CD4-positive, alpha-beta T cell treated with Interleukin-4 for 4 hours (primary cell): ENCODE results near the gene TBL3.
"Not testable (repeated sequence)": the region's sequence is repeated elsewhere in the genome, so short reads cannot be mapped to it uniquely, and the experiment has no call there.

Experiments
- DNase-seq: peaks from one replicate; pipeline ENCODE4 v3.0.0-alpha.2; 2020

The TBL3 gene

GRCh38 chr16:1971796-1972489 lies at the start of gene TBL3:
Gene TBL3, plus strand, starts transcription at chr16:1972053. Its CDS starts 112 bp downstream, at chr16:1972165.
- peak; percentile 96 for DNase-seq

DNA sequence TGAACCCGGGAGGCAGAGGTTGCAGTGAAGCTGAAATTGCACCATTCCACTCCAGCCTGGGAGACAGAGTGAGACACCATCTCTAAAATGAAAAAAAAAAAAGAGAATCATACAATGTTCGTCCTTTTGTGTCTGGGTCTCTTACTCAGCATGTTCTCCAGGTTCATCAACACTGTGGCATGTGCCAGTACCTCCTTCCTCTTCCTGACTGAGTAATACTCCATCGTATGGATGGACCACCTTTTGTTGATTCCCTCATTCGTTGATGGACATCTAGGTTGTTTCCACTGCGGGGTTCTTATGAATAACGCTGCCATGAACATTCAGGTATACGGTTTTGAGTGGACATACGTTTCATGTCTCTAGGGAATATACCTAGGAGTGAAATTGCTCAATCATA lies 49.5 kb upstream of the TBL3 start:
- DNase-seq: no peak

DNA sequence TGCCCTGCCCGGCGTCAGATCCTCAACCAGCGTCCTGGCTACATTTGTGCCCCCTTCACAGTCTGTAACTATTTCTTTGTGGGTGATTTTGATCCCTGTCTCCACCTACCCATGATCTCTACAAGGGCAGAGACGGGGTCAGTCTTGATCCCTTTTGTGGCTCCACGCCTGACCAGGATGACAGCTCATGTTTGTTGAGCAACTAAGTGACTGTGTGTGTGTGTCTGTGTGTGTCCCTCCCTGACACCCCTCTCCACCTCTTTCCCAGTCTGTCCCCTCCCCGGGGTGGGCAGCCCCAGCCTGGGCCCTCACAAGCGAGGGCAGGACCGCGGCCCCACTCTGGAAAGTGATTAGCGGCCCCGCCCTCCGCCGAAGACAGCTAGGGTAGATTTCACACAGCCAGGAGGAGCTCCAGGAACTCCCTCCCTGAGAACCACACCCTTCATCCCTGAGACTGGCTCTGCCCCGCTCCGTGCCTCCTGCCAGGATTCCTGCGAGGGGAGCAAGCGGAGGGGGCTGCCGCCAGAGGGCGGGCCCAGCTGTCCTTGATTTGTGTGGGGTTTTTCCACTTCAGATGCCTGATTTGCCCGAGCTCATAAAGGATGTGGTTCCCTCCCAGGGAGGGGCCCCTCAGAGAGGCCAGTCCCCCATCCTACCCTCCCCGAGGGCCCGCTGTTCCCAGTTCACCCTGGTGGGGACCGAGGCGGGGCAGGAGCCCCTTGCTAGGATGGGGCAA lies 48.4 kb upstream of the TBL3 start:
- no peak for DNase-seq

GRCh38 chr16:1924095-1924494 lies 47.8 kb upstream of the TBL3 start:
- no peak for DNase-seq

- DNase-seq: no peak
Observed at GRCh38 chr16:1926271-1926670, 45.6 kb upstream of the TBL3 start.

DNA sequence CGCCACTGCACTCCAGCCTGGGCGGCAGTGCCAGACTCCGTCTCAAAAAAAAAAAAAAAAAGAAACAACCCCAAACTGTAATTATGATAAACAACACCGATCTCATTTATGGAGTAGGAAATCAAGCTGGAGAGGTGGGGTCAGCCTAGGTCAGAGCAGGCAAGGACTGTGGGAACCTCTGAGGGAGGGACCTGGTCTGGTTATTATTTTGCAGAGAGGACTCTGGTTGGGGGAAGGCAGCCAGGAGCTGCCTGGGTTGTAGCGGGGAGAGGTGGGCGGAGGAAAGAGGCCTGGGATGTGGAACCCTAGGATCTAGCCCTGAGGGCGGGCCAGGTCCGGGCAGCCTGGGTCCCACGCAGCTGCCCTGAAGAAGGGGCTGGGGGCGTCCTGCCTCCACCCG lies 42.7 kb upstream of the TBL3 start:
- no peak for DNase-seq

DNA sequence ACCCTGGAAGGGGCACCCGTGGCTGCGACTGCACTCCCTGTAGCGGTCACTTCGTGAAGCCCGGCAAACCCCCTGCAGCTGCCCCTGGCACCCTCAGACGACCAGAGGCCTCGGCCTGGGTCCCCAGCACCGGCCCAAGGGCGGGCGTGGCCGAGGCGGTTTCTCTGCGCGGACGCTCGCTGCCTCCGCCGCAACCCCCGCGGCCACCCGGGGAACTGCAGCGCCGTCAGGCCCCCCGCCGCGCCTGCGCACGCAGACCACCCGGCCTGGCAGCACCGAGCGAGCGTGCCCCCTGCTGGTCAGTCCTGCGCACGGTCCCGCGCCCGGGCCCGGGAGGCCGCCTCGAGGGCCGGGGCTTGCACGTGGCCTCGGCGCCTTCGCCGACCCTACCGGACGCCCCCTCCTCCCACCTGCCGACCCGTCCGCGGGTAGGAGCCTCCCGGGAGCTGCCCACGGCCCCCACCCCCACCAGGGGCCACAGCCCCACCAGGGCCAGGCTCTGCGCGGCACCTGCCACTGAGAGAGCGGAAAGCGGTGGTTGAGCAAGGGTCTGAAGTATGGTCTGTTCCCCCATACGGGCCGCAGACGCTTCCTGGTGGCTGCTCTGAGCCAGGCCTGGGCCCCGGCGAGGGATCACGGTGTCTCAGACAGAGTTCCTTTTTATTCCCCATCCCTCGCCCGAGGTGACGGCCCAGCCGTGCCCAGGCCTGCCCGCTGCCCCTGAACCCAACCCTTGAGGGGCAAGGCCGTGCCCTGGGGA lies 42.1 kb upstream of the TBL3 start:
- DNase-seq: peak; percentile 84

- no peak for DNase-seq
Observed at GRCh38 chr16:1930338-1930720, 41.5 kb upstream of the TBL3 start.

DNA sequence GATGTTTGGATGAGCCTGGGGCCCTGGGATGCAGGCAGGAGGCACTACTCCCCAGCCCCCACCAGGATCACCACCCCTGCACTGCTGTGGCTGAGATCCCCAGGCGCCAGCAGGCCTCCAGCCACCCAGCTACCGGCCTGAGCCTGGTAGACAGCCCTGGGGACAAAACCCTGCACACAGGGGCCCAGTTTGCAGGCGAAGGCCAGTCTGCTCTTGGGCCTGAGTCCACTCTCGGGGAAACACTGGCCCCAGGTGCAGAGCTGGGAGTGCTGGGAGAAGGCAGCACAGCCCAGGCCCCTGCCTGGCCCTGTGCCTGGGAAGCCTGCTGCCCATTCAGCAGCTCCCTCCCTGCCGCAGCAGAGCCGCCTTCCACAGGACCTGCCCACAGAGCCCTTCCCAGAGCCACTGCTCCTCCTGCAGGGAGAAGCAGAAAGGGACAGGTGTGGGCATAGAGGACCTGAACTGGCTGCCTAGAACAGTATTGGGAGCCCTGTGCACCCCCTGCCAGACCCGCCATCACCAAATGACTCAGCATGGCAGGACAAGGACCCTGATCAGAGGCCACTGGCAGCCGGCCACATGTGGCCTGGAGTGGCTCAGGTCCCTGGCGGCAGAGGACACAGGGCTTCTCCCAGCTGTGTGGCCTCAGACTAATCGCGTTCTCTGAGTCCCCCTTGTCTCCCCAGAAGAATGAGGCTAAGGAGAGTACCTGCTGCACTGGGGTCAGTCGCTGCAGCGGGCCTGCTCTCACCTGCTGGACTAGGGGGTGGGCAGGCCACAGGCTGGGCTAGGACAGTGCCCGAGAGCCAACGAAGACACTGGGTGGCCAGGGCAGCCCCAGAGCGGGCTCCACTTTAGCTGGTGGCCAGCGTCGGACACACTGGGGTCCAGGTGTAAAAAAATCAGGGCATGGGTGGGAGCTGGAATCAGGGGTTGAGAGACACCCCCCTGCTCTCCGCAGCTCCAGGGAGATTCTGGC lies 39.5 kb upstream of the TBL3 start:
- no peak for DNase-seq

- DNase-seq: no peak
Observed at GRCh38 chr16:1933097-1933661, 38.7 kb upstream of the TBL3 start.

GRCh38 chr16:1936945-1937479 lies 34.8 kb upstream of the TBL3 start:
- no peak for DNase-seq

DNA sequence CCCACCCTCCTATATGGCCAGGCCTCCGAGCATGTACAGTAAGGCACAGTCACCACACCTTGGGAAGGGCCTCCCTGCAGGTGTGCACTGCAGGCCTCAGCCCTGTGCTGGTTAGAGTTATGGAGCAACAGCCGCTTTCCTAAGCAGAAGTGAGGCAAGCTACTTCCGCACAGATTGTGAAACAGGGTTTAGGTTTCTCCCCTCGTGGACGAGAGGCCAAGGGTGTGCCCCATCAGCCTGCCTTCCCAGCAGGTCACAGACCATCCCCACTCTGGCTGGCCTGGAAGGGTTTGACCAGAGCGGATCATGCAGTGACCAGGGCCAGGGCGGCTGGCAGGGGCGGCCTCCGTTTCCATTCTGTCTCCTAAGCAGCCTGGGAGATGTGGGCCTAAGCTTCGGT lies 33.5 kb upstream of the TBL3 start:
- DNase-seq: no peak

DNA sequence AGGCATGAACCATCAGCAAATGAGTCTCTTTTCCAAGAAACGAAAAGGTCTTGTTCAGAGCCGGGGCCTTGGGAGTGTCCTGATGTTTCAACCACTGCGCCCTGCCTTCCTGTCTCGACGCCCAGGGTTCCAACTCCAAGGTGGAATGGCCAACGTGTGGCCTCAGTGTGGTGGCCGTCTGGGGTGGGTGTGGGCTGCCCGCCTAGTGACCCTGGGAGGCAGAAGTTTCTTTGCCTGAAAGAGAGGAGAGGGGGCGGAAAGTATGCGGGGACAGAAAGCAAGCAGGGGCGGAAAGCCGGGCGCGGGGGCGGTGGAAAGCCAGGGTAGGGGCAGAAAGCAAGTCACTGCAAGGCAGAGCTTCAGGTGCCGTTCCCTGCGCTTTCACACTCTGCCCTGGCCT lies 32.9 kb upstream of the TBL3 start:
- no peak for DNase-seq

- not testable (repeated sequence) for DNase-seq
Observed at GRCh38 chr16:1939833-1940232, 32.0 kb upstream of the TBL3 start.

GRCh38 chr16:1940273-1941161 lies 31.3 kb upstream of the TBL3 start:
- DNase-seq: no peak

- no peak for DNase-seq
Observed at GRCh38 chr16:1941162-1942046, 30.4 kb upstream of the TBL3 start.

DNA sequence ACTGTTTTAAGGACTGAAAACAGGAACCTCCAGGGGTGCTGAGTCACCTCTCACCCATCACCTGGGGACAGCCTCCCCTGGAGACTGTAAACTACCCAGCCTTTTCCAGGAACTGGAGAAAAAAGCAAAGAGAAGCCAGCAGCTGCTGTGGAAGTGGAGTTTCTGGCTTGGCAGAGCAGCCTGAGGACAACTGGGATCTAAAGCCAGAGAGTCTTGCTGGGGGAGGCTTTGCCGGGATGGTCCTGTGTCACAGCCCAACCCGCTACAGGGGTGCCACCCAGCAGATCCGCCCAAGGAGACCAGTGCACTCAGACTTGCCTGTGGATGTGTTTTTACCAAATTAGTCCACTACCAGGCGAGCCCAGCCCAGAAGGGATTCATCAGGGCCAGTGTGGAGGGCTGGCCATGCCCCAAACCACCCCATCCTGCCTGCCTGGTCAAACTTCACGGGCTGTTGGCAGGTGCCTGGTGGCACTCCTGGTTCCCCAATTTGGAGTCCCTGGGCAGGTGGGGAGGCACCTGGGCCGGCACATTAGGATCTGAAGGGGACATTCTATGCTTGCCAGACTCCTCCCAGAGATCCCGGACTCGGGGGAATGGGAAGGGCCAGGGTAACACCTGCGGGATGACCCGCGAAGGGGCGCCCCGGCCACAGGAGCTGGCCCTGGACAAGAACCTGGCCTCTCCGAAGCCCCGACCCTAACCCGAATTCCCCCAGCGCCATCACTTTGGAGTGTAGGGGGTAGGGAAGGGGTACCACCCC lies 29.6 kb upstream of the TBL3 start:
- no peak for DNase-seq

DNA sequence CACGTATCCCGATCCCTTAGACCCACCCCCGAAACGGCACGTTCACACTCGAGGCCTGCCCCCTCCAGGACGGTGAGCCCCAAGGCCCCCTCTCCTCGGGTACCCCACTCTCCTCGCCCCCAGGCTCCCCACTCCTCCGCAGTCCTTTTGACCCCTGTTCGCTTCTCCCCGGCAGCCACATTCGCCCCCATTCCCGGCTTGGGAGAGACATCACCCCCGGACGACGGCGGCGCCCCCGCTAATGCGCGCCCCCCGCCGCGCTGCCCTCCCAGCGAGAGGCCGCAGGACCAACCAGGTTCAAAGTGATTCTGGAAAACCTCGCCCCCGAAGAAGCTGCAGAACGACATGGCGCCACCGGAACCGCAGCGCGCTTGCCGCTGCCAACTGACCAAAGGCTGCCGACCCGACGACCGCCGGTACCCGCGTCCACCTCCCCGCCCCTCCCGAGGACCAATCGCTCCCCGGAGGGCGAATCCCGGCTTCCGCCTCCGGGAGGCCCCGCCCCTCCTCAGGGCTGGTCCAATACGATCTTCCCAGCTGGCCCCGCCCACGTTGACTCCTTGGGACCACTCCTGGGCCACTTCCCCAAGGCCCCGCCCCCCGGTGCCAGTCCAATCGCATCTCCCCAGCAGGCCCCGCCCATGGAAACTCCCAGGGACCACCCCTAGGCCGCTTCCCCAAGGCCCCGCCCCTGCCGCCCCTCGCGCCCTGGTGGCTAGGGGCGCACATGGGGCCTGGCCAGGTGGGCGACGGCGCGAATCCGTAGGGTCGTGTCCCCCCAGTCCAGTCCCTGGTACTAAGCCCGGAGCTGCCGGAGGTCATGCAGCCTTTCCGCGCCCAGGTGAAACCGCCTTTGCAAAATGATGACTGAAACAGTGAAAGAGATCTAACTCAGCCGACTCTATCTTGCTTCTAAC lies 28.8 kb upstream of the TBL3 start, which contains the start of gene MSRB1:
TSS of gene MSRB1 (minus strand) at position 390 of the 917 bp plus-strand sequence. CDS start at position 347, 43 bp downstream.
- DNase-seq: peak; percentile 97
